Right lobe of liver (tissue), 4 donors: ENCODE data around the gene ZNF425.

Experiments used
- POLR2A ChIP-seq: fragments of 450-650 bp; IDR thresholded peaks from one replicate; pipeline ENCODE4 v1.6.1; 2017; ENCODE audit warnings: antibody characterized with exemption, mild to moderate bottlenecking
- TF ChIP-seq, protein P1 (sequence below), 4 donors: fragments of 200-600 bp in 3 of 4; fragments of 450-650 bp in 1 of 4; IDR thresholded peaks; one replicate each; pipeline versions ENCODE4 v1.5.1 to v1.8.0; 2016 to 2022; ENCODE audit warnings: antibody characterized with exemption in 4 of 4, mild to moderate bottlenecking in 2 of 4
- donor health status: DM: no; HTN: no; CAD: no.
- donor health status: DM: no; HTN: no; CAD: no.
- donor health status: DM: no; HTN: yes; CAD: no.

GRCh38 chr7:149085866-149086265, 40.3 kb downstream of the ZNF425 start:
- TF ChIP-seq, protein P1, sequence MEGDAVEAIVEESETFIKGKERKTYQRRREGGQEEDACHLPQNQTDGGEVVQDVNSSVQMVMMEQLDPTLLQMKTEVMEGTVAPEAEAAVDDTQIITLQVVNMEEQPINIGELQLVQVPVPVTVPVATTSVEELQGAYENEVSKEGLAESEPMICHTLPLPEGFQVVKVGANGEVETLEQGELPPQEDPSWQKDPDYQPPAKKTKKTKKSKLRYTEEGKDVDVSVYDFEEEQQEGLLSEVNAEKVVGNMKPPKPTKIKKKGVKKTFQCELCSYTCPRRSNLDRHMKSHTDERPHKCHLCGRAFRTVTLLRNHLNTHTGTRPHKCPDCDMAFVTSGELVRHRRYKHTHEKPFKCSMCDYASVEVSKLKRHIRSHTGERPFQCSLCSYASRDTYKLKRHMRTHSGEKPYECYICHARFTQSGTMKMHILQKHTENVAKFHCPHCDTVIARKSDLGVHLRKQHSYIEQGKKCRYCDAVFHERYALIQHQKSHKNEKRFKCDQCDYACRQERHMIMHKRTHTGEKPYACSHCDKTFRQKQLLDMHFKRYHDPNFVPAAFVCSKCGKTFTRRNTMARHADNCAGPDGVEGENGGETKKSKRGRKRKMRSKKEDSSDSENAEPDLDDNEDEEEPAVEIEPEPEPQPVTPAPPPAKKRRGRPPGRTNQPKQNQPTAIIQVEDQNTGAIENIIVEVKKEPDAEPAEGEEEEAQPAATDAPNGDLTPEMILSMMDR (IDR thresholded peaks at IDR 0.05), result no peak
- TF ChIP-seq POLR2A, result no peak
